GM12878 (cell line): ENCODE data around the gene CACNA2D2. TPM values are rescaled to one million over a fixed set of nuclear protein-coding genes. Genes with fewer than 3 reads are reported as not detected.

ENCODE experiments used
- ATAC-seq: fragments of 200-7000 bp; cut with Tn5 transposase; 3 replicates; pipeline ENCODE4 v1.9.1; 2020; ENCODE audit warnings: mild to moderate bottlenecking, moderate library complexity
- BruUV-seq: library from RNA; stranded (reverse); fragments of 400-500 nt; replicated peaks from 2 replicates; lab custom pipeline; 2021; lab: Mats Ljungman, UMichigan
- CTCF ChIA-PET: fragments of 300-600 bp; sonication (Branson Sonifier 250); formaldehyde crosslinking; extraction: SDS; loops from one replicate; lab custom pipeline; 2021; ENCODE audit warnings: inconsistent platforms; lab: Yijun Ruan, JAX
- POLR2A ChIA-PET: fragments of 350-600 bp; formaldehyde crosslinking; extraction: SDS; loops from one replicate; lab custom pipeline; 2021; ENCODE audit warnings: inconsistent platforms; lab: Charles Lee
- RAD21 ChIA-PET: fragments of 300-600 bp; sonication (Branson Sonifier 250); formaldehyde crosslinking; loops from one replicate; lab custom pipeline; 2023; ENCODE audit warnings: antibody characterized with exemption; ENCODE audit not compliant: unreplicated experiment; lab: Charles Lee
- SMC1A ChIA-PET: fragments of 300-600 bp; sonication (Branson Sonifier 250); formaldehyde crosslinking; loops from one replicate; lab custom pipeline; 2023; ENCODE audit not compliant: unreplicated experiment, uncharacterized antibody; lab: Charles Lee
- DNase-seq: peaks from one replicate; pipeline ENCODE4 v3.0.0-alpha.2; 2011; ENCODE audit warnings: low read depth, low spot score
- FAIRE-seq: peaks from 3 replicates; lab custom pipeline; 2011; peaks lifted over from hg19 to GRCh38; lab: Jason Lieb, UNC
- H2AFZ ChIP-seq: 2 replicates; pipeline ENCODE4 v1.6.0; 2011; ENCODE audit warnings: low read depth, low read length, control low read depth; ENCODE audit not compliant: control insufficient read depth
- H3K27ac ChIP-seq: 2 replicates; pipeline ENCODE4 v1.5.1; 2011; ENCODE audit warnings: control low read depth; ENCODE audit not compliant: control insufficient read depth, insufficient read depth
- H3K27me3 ChIP-seq, 2 experiments: replicated peaks in 1 of 2; 2 replicates each; pipeline versions ENCODE4 v1.6.0 to v1.6.1; 2011; ENCODE audit warnings: low read length in 1 of 2; ENCODE audit not compliant: control insufficient read depth in 2 of 2, insufficient read depth in 2 of 2
- H3K36me3 ChIP-seq, 2 experiments: 2 replicates each; pipeline ENCODE4 v1.5.1; 2011; ENCODE audit warnings: low read length in 1 of 2; ENCODE audit not compliant: control insufficient read depth in 2 of 2, insufficient read depth in 2 of 2
- H3K4me1 ChIP-seq: 2 replicates; pipeline ENCODE4 v1.6.1; 2011; ENCODE audit warnings: mild to moderate bottlenecking, low read length, moderate library complexity, mixed read lengths; ENCODE audit not compliant: control insufficient read depth, insufficient read depth
- H3K4me2 ChIP-seq: 2 replicates; pipeline ENCODE4 v1.6.0; 2011; ENCODE audit warnings: control low read depth; ENCODE audit not compliant: control insufficient read depth, insufficient read depth
- H3K4me3 ChIP-seq: fragments of 200-600 bp; sonication (generic); 2 replicates; pipeline ENCODE4 v1.5.1; 2016
- H3K79me2 ChIP-seq: 2 replicates; pipeline ENCODE4 v1.6.0; 2011; ENCODE audit warnings: low read length; ENCODE audit not compliant: control insufficient read depth, insufficient read depth
- H3K9ac ChIP-seq: 2 replicates; pipeline ENCODE4 v1.8.0; 2011; ENCODE audit warnings: low read length, control low read depth, mixed read lengths; ENCODE audit not compliant: control insufficient read depth, insufficient read depth
- H3K9me3 ChIP-seq: replicated peaks from 3 replicates; pipeline ENCODE4 v1.5.1; 2011; ENCODE audit warnings: mild to moderate bottlenecking, low read length; ENCODE audit not compliant: control insufficient read depth, insufficient read depth
- H4K20me1 ChIP-seq: 2 replicates; pipeline ENCODE4 v1.6.0; 2011; ENCODE audit not compliant: control insufficient read depth, insufficient read depth
- HDGF ChIP-seq: fragments of 450-650 bp; IDR thresholded peaks from 2 replicates; pipeline ENCODE4 v1.6.1; 2016; ENCODE audit warnings: antibody characterized with exemption
- MAX ChIP-seq: IDR thresholded peaks from 2 replicates; pipeline ENCODE4 v1.6.1; 2012; ENCODE audit warnings: low read depth, low read length, improper control_type of control experiment
- NKRF ChIP-seq: fragments of 450-650 bp; conservative IDR thresholded peaks from 2 replicates; pipeline ENCODE4 v1.6.1; 2017; ENCODE audit warnings: mild to moderate bottlenecking, moderate library complexity
- PAX5 ChIP-seq: IDR thresholded peaks from 2 replicates; pipeline ENCODE4 v1.6.1; 2011; ENCODE audit warnings: low read depth, low read length, borderline replicate concordance
- SP1 ChIP-seq: IDR thresholded peaks from one replicate; pipeline ENCODE4 v1.6.1; 2011; ENCODE audit warnings: low read depth, low read length
- ZNF217 ChIP-seq: fragments of 450-650 bp; IDR thresholded peaks from 2 replicates; pipeline ENCODE4 v1.6.1; 2017; ENCODE audit warnings: antibody characterized with exemption, mild to moderate bottlenecking
- ZNF24 ChIP-seq: fragments of 450-650 bp; IDR thresholded peaks from 2 replicates; pipeline ENCODE4 v1.6.1; 2017; ENCODE audit warnings: antibody characterized with exemption, mild to moderate bottlenecking
- WGBS: methylation state at CpG from one replicate; pipeline ENCODE4 v1.1.6; 2016; ENCODE audit warnings: low lambda C conversion rate; ENCODE audit not compliant: insufficient replicate concordance, insufficient coverage; ENCODE audit errors: missing lambda C conversion rate; 5-methylcytosine and 5-hydroxymethylcytosine counted together
- in situ Hi-C: fragments of 300-500 bp; cut with MboI; formaldehyde crosslinking; loops from 9 replicates; pipeline ENCODE4 v1.14.3; 2018; ENCODE audit warnings: mixed read lengths
- intact Hi-C: fragments of 100-400 bp; cut with micrococcal nuclease; formaldehyde crosslinking; loops from one replicate; pipeline ENCODE4 v1.14.2; 2022; ENCODE audit not compliant: unreplicated experiment
- polyA plus RNA-seq, 11 experiments: library from polyadenylated mRNA; depleted of rRNA in 4 of 11; unstranded in 6 of 11; stranded (reverse) in 5 of 11; fragments of >200 nt; fragmentation: Nextera tagmentation in 4 of 11; fragmentation: Illumina TruSeq in 1 of 11; extraction: Ambion mirVana in 4 of 11; extraction: Trizol in 1 of 11; gene quantifications; 1 replicate in 1 of 11; 2 replicates in 10 of 11; pipeline versions ENCODE4 v1.2.1 to v1.2.3, GENCODE V29; 2011 to 2016; ENCODE audit warnings: inconsistent platforms in 2 of 11, missing spikeins in 2 of 11, low read depth in 1 of 11
- total RNA-seq, 4 experiments: library from RNA; depleted of rRNA in 3 of 4; stranded (reverse); fragments of >200 nt in 3 of 4; fragmentation: Illumina TruSeq in 1 of 4; extraction: Trizol in 1 of 4; gene quantifications; 2 replicates each; pipeline versions ENCODE4 v1.2.1 to v1.2.3, GENCODE V29; 2013 to 2021

CACNA2D2 gene
- total and polyA plus RNA-seq, 10 of the 15 experiments (the other 5 are each of a cell fraction or from before 2014, with no cell fraction given), result 0.03 to 0.07 TPM; not detected in 8

- DNase-seq (no peak), ATAC-seq (no peak), FAIRE-seq (no peak)
- H3K4me1 ChIP-seq, result peaks cover 8% of the 10 kb centered on the region; the same call in 1 of the 2 replicates
- in situ Hi-C loops (no loop called here), intact Hi-C loops (no loop called here)
- H4K20me1 ChIP-seq, result no peaks in the 10 kb centered on the region
- CTCF ChIA-PET, result interaction anchor here (0.6 kb wide), 1 partner anchor 16 kb away, joined by 4 read pairs; the partner anchor contains the start of gene TMEM115
- no peak overlapping the region for H3K4me2 ChIP-seq
- BruUV-seq, result no TSS peak
- peaks cover 25% of the 10 kb centered on the region for H3K79me2 ChIP-seq
- no peaks in the 10 kb centered on the region for H3K9me3 ChIP-seq
- RAD21 ChIA-PET, result interaction anchor here (0.6 kb wide), 1 partner anchor 22 kb away, joined by 4 read pairs; no protein-coding TSS in a partner anchor
- no peak for TF ChIP-seq NKRF
- no peak for TF ChIP-seq HDGF
- no peak for TF ChIP-seq ZNF217
- no peak for TF ChIP-seq PAX5
- TF ChIP-seq SP1, result no peak
- TF ChIP-seq MAX, result no peak
- no peak for TF ChIP-seq ZNF24
- H3K27ac ChIP-seq, result no peak overlapping the region
- no peak overlapping the region for H3K9ac ChIP-seq
- WGBS, result 69% methylated on average over 13 of the region's 13 CpGs
- no peaks in the 10 kb centered on the region for H3K27me3 ChIP-seq
- SMC1A ChIA-PET, result no interaction called here
- POLR2A ChIA-PET, result interaction anchor here (0.6 to 1.0 kb wide), 2 partner anchors 108 to 224 kb away, joined by 3 read pairs; no protein-coding TSS in a partner anchor
- no peak overlapping the region for H2AFZ ChIP-seq
- H3K4me3 ChIP-seq, result no peak overlapping the region
- H3K36me3 ChIP-seq, result peaks cover 0 to 3% of the 10 kb centered on the region in 2 experiments; a peak in 1 of 4 replicates
These were observed 160.4 kb downstream of the CACNA2D2 start for GRCh38 chr3:50342813-50343633.
